ENCODE data around the gene SPPL2C. TPM values are rescaled to one million over a fixed set of nuclear protein-coding genes. Genes with fewer than 3 reads are reported as not detected.
A peak's percentile ranks its signal among the peaks of the same experiment; 100 is the strongest.

Gene SPPL2C
- total RNA-seq, 2 experiments from 2014 or later = not detected

GRCh38 chr17:45812102-45812501 lies 32.6 kb upstream of the SPPL2C start:
- Histone ChIP-seq H4K20me1 (ENCODE audit: insufficient read depth, low read length) (no peaks in the 10 kb centered on the region), H3K9me3 (ENCODE audit: low read length) (no peaks in the 10 kb centered on the region), H3K4me1 (ENCODE audit: insufficient read depth, low read length, poor library complexity, severe bottlenecking) (no peaks in the 10 kb centered on the region), H3K36me3 (ENCODE audit: insufficient read depth, low read length) (no peaks in the 10 kb centered on the region), H3K4me2 (ENCODE audit: low read length) (no peak overlapping the region), H3K4me3 (ENCODE audit: low read depth, low read length, poor library complexity, severe bottlenecking) (no peak overlapping the region), H3K79me2 (ENCODE audit: insufficient read depth, low read depth, low read length) (no peaks in the 10 kb centered on the region), H3K27ac (ENCODE audit: low read depth, low read length, poor library complexity, severe bottlenecking) (no peak overlapping the region), H2AFZ (ENCODE audit: low read length) (no peak overlapping the region), H3K9me2 (ENCODE audit: insufficient read depth, low read length) (no peaks in the 10 kb centered on the region)
- DNase-seq (ENCODE audit: low spot score) = peak; percentile 8
- intact Hi-C loops (cut with micrococcal nuclease; ENCODE audit: unreplicated experiment) = no loop called here
- TF ChIP-seq CTCF (conservative IDR thresholded peaks at IDR 0.05; ENCODE audit: low read length) (peak; percentile 37; the same call in 1 of the 2 replicates), EZH2phosphoT487 (IDR thresholded peaks at IDR 0.05; ENCODE audit: borderline replicate concordance, low read depth, low read length) (no peak)
- no TSS peak for BruUV-seq (replicated peaks)
- ChIA-PET CTCF (ENCODE audit: unreplicated experiment) (no interaction called here), POLR2A (no interaction called here)

- Histone ChIP-seq H4K20me1 (ENCODE audit: insufficient read depth, low read length) (no peaks in the 10 kb centered on the region), H2AFZ (ENCODE audit: low read length) (no peak overlapping the region), H3K4me1 (ENCODE audit: insufficient read depth, low read length, poor library complexity, severe bottlenecking) (no peaks in the 10 kb centered on the region), H3K27ac (ENCODE audit: low read depth, low read length, poor library complexity, severe bottlenecking) (no peak overlapping the region), H3K36me3 (ENCODE audit: insufficient read depth, low read length) (no peaks in the 10 kb centered on the region), H3K4me3 (ENCODE audit: low read depth, low read length, poor library complexity, severe bottlenecking) (no peak overlapping the region), H3K79me2 (ENCODE audit: insufficient read depth, low read depth, low read length) (no peaks in the 10 kb centered on the region), H3K9me2 (ENCODE audit: insufficient read depth, low read length) (no peaks in the 10 kb centered on the region), H3K4me2 (ENCODE audit: low read length) (no peak overlapping the region), H3K9me3 (ENCODE audit: low read length) (no peaks in the 10 kb centered on the region)
- intact Hi-C loops (cut with micrococcal nuclease; ENCODE audit: unreplicated experiment) = no loop called here
- no TSS peak for BruUV-seq (replicated peaks)
- ChIA-PET POLR2A (no interaction called here), CTCF (ENCODE audit: unreplicated experiment) (no interaction called here)
- DNase-seq (ENCODE audit: low spot score) = no peak
- TF ChIP-seq EZH2phosphoT487 (IDR thresholded peaks at IDR 0.05; ENCODE audit: borderline replicate concordance, low read depth, low read length) = no peak
- TF ChIP-seq CTCF (conservative IDR thresholded peaks at IDR 0.05; ENCODE audit: low read length) = peak; percentile 41; the same call in 1 of the 2 replicates
These were observed 31.5 kb upstream of the SPPL2C start for GRCh38 chr17:45813048-45813725.
